Heart left ventricle (tissue), 13 donors: ENCODE data around the gene ITPR2.
A peak's percentile ranks its signal among the peaks of the same experiment; 100 is the strongest.

Source experiments
- CTCF ChIP-seq, 12 donors: fragments of 200-600 bp; sonication (generic) in 4 of 12; IDR thresholded peaks; one replicate each; pipeline versions ENCODE4 v1.5.0 to v1.8.0; 2018 to 2022; ENCODE audit warnings: antibody characterized with exemption in 12 of 12, mild to moderate bottlenecking in 5 of 12
- POLR2A ChIP-seq, 2 donors: fragments of 450-650 bp; IDR thresholded peaks; one replicate each; pipeline ENCODE4 v1.6.1; 2017; ENCODE audit warnings: antibody characterized with exemption in 2 of 2, mild to moderate bottlenecking in 2 of 2, moderate library complexity in 2 of 2
- donor health status: ischemic (EF 13 %, LVEDD 7.1; RV severe dilation, severe dysfunction).
- donor health status: DM: no; HTN: yes; CAD: no.
- donor health status: DM: no; HTN: no; CAD: no.
- donor health status: ischemic (EF 25% LVEDD 6.9; RV normal size, moderate dysfunction).
- donor health status: ischemic (EF 25% LVEDD 5.7; RV mildly dilated, moderate dysfunction).
- donor health status: ischemic (EF 35%, LVEDD 5.7; RV mildly dilated, moderate dysfunction).
- donor health status: nonischemic (EF 11% LVEDD 7.7; RV severe dilation, severe dysfunction).
- donor health status: DM: yes; HTN: yes; CAD: no.
- donor health status: PGD.
- donor health status: ischemic (EF 29% LVEDD 5.4; RV normal size, mild dysfunction).
- donor health status: nonischemic (EF 23%, LVEDD 6.1; RV moderate dilation, normal function).

GRCh38 chr12:26402648-26403047, 430.3 kb downstream of the ITPR2 start:
- TF ChIP-seq CTCF (IDR thresholded peaks at IDR 0.05) (peak in 6 of 12 donors; percentile 2 to 28 (median 16)), POLR2A (IDR thresholded peaks at IDR 0.05) (no peak)
